ENCODE results near the gene ENC1. TPM values are rescaled to one million over a fixed set of nuclear protein-coding genes. Genes with fewer than 3 reads are reported as not detected.

The ENC1 gene
- total and polyA plus RNA-seq, 2 of the 8 experiments (the other 6 are each of a cell fraction or from before 2014, with no cell fraction given) = 5.5 to 13.2 TPM

DNA sequence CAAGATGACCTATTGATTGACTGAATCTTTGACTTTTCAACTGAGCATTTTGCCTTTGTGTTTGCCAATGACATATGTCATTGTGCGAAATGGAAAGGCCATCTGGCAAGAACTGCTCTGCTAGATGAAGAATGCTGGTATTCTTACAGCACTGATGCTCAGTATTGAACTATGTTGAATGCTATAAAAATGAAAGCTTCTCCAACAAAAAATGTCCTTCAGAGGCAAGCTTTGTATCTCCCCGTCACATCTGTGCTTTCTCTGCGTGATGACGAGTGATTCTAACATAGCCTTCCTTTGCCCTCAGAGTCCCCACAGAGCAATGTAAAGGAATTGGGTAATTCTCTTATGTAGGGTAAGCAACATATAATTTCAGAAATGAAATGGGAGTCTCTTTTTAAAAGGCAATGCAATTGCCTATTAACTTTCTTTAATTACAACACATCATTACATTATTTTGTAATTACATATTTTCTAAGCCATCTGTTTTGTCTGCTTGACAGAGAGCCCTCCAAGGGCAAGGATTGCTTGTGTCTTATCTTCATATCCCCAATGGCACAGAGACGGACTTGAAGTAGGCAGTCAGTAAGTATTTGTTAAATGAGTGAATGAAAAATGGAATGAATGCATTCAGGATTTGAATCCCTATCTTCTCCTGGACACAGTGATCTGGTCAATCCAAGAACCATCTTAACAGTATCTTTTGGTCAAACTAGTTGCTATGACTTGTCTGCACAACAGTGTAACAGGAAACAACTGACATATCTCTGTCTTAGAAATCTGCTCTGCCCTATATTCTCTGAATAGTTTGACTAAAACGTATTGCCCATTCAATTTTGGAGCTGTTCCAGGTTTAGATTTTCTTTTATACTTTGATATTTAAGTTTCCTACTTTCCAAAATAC lies 46.1 kb downstream of the ENC1 start:
- no peak overlapping the region for H2BK15ac ChIP-seq (ENCODE audit: low read length)
- WGBS, 2 experiments (ENCODE audit: extremely low coverage in 1 of 2, insufficient coverage in 1 of 2, insufficient read length in 1 of 2, insufficient replicate concordance in 2 of 2, low coverage in 1 of 2, low lambda C conversion rate in 2 of 2, missing lambda C conversion rate in 1 of 2) = 87% methylated on average over 6 of the region's 6 CpGs; no CpG with 5 or more reads in 1 of the 2 experiments
- H3K9ac ChIP-seq (replicated peaks in 1 of 4; ENCODE audit: extremely low read depth in 1 of 4, low read depth in 3 of 4, low read length in 3 of 4) = no peak overlapping the region
- no peak overlapping the region for H3K14ac ChIP-seq (ENCODE audit: insufficient read length)
- no peak overlapping the region for H2BK120ac ChIP-seq (replicated peaks; ENCODE audit: low read depth, low read length)
- no peak overlapping the region for H4K91ac ChIP-seq (replicated peaks; ENCODE audit: insufficient read length, low read length)
- H3K23ac ChIP-seq (ENCODE audit: insufficient read length) = no peak overlapping the region
- H3K27ac ChIP-seq (ENCODE audit: low read depth, low read length) = no peak overlapping the region
- no peak overlapping the region for H3K56ac ChIP-seq (replicated peaks; ENCODE audit: insufficient read length, low read depth, low read length)
- no peaks in the 10 kb centered on the region for H3K36me3 ChIP-seq (ENCODE audit: control insufficient read depth in 2 of 4, insufficient read depth in 4 of 4, low read length in 3 of 4)
- no peaks in the 10 kb centered on the region for H3K9me3 ChIP-seq (ENCODE audit: insufficient read depth in 2 of 2, low read depth in 1 of 2, low read length in 1 of 2)
- H3K79me1 ChIP-seq (ENCODE audit: low read depth, low read length) = no peaks in the 10 kb centered on the region
- H2BK20ac ChIP-seq (ENCODE audit: low read length) = no peak overlapping the region
- no peak overlapping the region for H4K8ac ChIP-seq (ENCODE audit: extremely low read depth, insufficient read depth, low read length)
- H3K4me1 ChIP-seq (replicated peaks in 1 of 4; ENCODE audit: control insufficient read depth in 3 of 4, insufficient read depth in 4 of 4, low read length in 3 of 4) = peaks cover 0 to 9% (median 5%) of the 10 kb centered on the region in 4 experiments; a peak in 2 of 7 replicates
- H2AK5ac ChIP-seq (ENCODE audit: low read depth, low read length) = no peak overlapping the region
- H2AFZ ChIP-seq (ENCODE audit: low read length) = no peak overlapping the region
- POLR2A ChIA-PET (ENCODE audit: partially characterized antibody) = no interaction called here
- DNase-seq (ENCODE audit: low read depth in 1 of 2, low spot score in 2 of 2) (no peak), FAIRE-seq (no peak)
- no peaks in the 10 kb centered on the region for H3K27me3 ChIP-seq (replicated peaks in 1 of 4; ENCODE audit: control insufficient read depth in 3 of 4, extremely low read depth in 1 of 4, insufficient read depth in 3 of 4, low read length in 3 of 4)
- CTCF ChIA-PET (ENCODE audit: partially characterized antibody) = interaction anchor here (0.7 to 1.5 kb wide), 5 partner anchors 8 to 32 kb away, joined by 3 to 4 read pairs (median 3); no protein-coding TSS in a partner anchor
- no peak overlapping the region for H2BK5ac ChIP-seq (ENCODE audit: low read depth, low read length)
- H4K5ac ChIP-seq (ENCODE audit: insufficient read length, low read depth, low read length) = no peak overlapping the region
- no peak overlapping the region for H3K18ac ChIP-seq (ENCODE audit: extremely low read depth, low read length)
- H3K4ac ChIP-seq (replicated peaks; ENCODE audit: insufficient read length, low read depth, low read length) = no peak overlapping the region
- H3K23me2 ChIP-seq (ENCODE audit: low read depth, low read length) = no peaks in the 10 kb centered on the region; the same call in 1 of the 2 replicates
- no peak overlapping the region for H2BK12ac ChIP-seq (ENCODE audit: low read depth, low read length)
- H3K79me2 ChIP-seq (ENCODE audit: control insufficient read depth in 1 of 2, insufficient read depth in 2 of 2, low read length in 2 of 2) = no peaks in the 10 kb centered on the region
- no peak overlapping the region for H3K4me3 ChIP-seq (ENCODE audit: extremely low read depth in 1 of 4, insufficient read depth in 2 of 4, low read depth in 3 of 4, low read length in 4 of 4)
- H4K20me1 ChIP-seq (replicated peaks in 1 of 2; ENCODE audit: control insufficient read depth in 1 of 2, insufficient read depth in 2 of 2, low read length in 2 of 2) = no peaks in the 10 kb centered on the region
- no peak overlapping the region for H3K4me2 ChIP-seq (ENCODE audit: insufficient read depth in 1 of 2, low read depth in 2 of 2, low read length in 2 of 2)
- no peak for TF ChIP-seq CREB1 (IDR thresholded peaks at IDR 0.05)
- no peak for TF ChIP-seq RBBP5 (IDR thresholded peaks at IDR 0.05; ENCODE audit: borderline replicate concordance, low read depth, low read length)
- TF ChIP-seq BACH1 (IDR thresholded peaks at IDR 0.05; ENCODE audit: low read length) = no peak
